Activated naive CD8-positive, alpha-beta T cell (primary cell): ENCODE results near the gene TMEM79.
"Not testable (repeated sequence)": the region's sequence is repeated elsewhere in the genome, so short reads cannot be mapped to it uniquely, and the experiment has no call there.

Experiments
- H3K27ac Mint-ChIP-seq: one replicate; pipeline ENCODE4 v1.8.0; 2021; ENCODE audit warnings: mixed read lengths
- H3K27me3 Mint-ChIP-seq: one replicate; pipeline ENCODE4 v1.8.0; 2021; ENCODE audit warnings: mixed read lengths
- H3K36me3 Mint-ChIP-seq: one replicate; pipeline ENCODE4 v1.8.0; 2021; ENCODE audit warnings: mixed read lengths
- H3K4me1 Mint-ChIP-seq: one replicate; pipeline ENCODE4 v1.8.0; 2021; ENCODE audit warnings: low read depth, mixed read lengths
- H3K4me3 Mint-ChIP-seq: one replicate; pipeline ENCODE4 v1.8.0; 2021; ENCODE audit warnings: mild to moderate bottlenecking, mixed read lengths
- H3K9me3 Mint-ChIP-seq: one replicate; pipeline ENCODE4 v1.8.0; 2021; ENCODE audit warnings: low read depth, mixed read lengths

Gene TMEM79

DNA sequence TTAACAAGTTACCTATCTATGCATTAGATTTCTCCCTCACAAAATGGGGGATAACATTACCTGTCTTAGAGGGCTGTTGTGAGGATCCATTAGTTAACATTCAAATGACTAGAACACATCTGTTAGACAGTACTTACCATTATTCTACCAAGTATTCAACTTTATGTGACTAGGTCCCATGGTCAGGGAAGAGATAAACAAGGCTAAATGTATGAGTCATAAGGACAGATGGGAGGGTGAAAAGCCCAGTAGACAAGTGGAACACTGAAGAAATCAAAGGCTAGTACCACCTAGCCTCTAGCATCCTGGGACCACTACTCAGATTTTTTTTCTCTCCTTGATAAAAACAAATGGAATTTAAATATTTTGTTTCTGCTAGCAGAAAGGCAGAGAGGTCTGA is 24.0 kb downstream of the TMEM79 start:
- Mint-ChIP-seq H3K9me3 (no peaks in the 10 kb centered on the region), H3K27ac (peak overlapping the region; percentile 2), H3K4me1 (no peaks in the 10 kb centered on the region), H3K36me3 (peaks cover 5% of the 10 kb centered on the region), H3K27me3 (no peaks in the 10 kb centered on the region), H3K4me3 (no peak overlapping the region)

DNA sequence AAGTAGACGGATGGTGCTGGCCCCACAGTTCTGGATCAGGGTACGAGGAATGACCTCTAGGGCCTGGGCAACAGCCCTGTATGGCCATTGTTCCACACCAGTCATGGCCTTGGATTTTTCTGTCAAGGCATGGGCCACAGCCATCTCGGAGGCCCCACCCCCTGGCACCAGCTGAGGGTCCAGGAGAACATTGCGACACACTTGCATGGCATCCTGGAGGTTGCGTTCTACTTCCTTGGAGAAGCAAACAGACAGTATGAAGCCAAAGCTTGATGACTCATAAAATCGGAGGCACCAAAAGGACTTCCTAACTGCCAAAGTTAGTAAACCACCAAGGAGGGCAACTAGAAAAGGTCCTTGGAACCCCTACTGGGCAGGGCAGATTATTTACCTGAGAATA is 26.8 kb downstream of the TMEM79 start:
- Mint-ChIP-seq H3K27ac (no peak overlapping the region), H3K4me1 (no peaks in the 10 kb centered on the region), H3K27me3 (no peaks in the 10 kb centered on the region), H3K4me3 (no peak overlapping the region), H3K9me3 (no peaks in the 10 kb centered on the region), H3K36me3 (peaks cover 5% of the 10 kb centered on the region)

DNA sequence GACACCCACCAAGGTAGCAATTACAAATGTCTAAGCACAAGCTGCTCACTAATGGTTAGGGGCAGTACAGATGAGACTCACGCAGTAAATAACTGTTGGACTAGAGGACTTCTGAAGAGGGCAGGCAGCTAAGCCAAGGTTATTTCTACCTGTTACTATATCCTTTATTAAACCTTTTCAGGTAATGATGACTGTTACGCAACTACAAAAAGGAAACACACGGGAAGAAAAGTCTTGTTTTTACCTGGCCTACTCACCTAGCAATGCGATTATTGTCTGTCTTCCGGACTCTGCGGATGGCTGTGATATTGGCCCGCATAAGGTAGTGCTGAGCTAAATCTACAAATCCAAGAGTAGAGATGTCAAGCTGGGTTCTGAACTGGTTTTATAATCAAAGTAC is 32.8 kb downstream of the TMEM79 start:
- no peaks in the 10 kb centered on the region for H3K27me3 Mint-ChIP-seq
- no peak overlapping the region for H3K27ac Mint-ChIP-seq
- H3K36me3 Mint-ChIP-seq: peaks cover 5% of the 10 kb centered on the region
- H3K9me3 Mint-ChIP-seq: no peaks in the 10 kb centered on the region
- H3K4me3 Mint-ChIP-seq: no peak overlapping the region
- H3K4me1 Mint-ChIP-seq: peaks cover 2% of the 10 kb centered on the region

DNA sequence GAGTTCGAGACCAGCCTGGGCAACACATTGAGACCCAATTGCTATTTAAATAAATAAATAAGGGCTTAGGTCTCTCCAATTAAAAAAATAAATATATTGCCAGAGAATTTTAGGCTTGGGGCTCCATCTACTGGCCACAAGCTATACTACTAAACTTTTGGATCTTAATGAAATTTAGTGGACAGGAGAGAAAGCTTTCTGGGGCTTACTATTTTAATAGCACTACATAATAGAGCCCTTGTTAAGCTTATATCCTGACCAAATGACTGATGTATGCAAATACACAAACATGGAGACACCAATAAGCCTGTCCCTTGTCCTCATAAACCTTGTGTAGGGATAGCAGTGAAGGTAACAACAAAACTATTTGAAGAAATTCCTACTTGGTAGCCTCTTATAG is 35.5 kb downstream of the TMEM79 start:
- Mint-ChIP-seq H3K4me1 (peaks cover 2% of the 10 kb centered on the region), H3K4me3 (no peak overlapping the region), H3K27me3 (no peaks in the 10 kb centered on the region), H3K36me3 (peaks cover 3% of the 10 kb centered on the region), H3K27ac (no peak overlapping the region), H3K9me3 (no peaks in the 10 kb centered on the region)

DNA sequence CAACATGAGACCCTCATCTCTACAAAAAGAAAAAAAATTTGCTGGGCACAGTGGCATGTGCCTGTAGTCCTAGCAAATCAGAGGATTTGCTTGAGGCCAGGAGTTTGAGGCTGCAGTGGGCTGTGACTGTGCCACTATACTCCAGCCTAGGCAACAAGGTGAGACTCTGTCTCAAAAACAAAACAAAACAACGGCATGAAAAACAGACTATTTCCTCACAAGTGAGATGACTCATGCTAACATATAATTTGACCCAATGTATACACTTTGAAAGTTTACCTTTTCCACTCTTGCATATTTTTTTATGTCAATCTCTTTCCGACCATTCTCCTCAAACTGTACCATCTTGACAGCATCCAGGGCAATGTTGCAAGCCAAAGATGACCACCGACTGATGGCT is 36.4 kb downstream of the TMEM79 start:
- Mint-ChIP-seq H3K9me3 (no peaks in the 10 kb centered on the region), H3K4me1 (peaks cover 2% of the 10 kb centered on the region), H3K27me3 (no peaks in the 10 kb centered on the region), H3K27ac (no peak overlapping the region), H3K36me3 (peaks cover 3% of the 10 kb centered on the region), H3K4me3 (no peak overlapping the region)

DNA sequence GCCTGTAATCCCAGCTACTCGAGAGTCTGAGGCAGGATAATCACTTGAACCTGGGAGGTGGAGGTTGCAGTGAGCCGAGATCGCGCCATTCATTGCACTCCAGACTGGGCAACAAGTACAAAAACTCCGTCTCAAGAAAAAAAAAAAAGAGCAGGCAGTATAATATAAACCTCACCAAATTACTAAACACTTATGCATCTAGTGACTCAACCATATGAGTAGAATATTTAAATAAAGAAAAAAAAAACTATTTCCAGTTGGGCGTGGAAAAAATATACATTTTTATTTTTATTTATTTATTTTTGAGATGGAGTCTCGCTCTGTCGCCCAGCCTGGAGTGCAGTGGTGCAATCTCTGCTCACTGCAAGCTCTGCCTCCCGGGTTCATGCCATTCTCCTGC is 39.1 kb downstream of the TMEM79 start:
- H3K4me3 Mint-ChIP-seq, H3K9me3 Mint-ChIP-seq, H3K4me1 Mint-ChIP-seq, H3K36me3 Mint-ChIP-seq, H3K27ac Mint-ChIP-seq, H3K27me3 Mint-ChIP-seq: not testable (repeated sequence)

DNA sequence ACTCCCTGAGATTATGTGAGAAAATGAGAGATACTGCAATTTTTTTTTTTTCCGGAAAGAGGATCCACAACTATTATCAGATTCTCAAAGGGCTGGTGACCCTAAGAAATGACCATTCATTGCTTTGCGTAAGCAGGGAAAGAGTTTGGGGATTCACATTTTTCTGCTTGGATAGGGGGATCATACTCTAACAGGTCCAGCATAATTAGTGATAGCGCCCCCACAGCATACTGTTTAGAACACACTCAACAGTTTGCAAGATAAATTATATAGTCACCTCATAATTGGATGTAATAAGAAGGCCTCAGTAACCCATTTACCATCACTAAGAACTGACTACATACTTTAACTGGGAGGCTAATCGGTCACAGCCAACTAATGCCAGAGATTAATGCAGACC is 52.1 kb downstream of the TMEM79 start:
- Mint-ChIP-seq H3K4me1 (peaks cover 27% of the 10 kb centered on the region), H3K36me3 (peaks cover 18% of the 10 kb centered on the region), H3K27ac (peak overlapping the region; percentile 99), H3K27me3 (no peaks in the 10 kb centered on the region), H3K9me3 (no peaks in the 10 kb centered on the region), H3K4me3 (peak overlapping the region; percentile 99)

DNA sequence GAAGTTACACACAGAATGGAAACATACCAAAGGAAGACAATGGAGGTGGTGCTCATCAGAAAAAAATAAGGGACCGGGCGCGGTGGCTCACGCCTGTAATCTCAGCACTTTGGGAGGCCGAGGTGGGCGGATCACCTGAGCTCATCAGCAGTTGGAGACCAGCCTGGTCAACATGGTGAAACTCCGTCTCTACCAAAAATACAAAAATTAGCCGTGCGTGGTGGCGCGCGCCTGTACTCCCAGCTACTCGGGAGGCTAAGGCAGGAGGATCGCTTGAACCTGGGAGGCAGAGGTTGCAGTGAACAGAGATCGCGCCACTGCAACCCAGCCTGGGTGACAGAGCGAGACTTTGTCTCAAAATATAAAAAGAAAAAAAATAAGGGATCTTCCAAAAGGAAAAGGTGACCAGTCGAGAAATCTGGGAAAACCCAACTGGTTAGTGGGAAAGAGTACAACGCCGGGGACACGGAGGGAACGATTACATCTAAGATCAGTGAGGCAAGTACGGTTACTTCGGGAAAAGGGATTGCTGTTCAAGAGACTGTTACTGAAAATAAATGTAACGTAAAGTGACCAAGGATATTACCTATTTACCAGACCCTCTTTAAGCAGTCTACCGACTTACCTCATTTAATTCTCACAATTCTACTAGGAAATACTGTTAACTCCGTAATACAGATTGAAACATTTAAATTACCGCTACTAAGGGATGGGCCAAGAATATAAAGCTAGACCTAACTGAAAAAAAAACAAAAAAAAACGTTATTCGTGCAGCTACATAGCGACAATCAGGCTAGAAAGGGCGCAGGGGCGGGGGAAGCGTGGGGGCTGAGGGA is 53.1 kb downstream of the TMEM79 start:
- Mint-ChIP-seq H3K27me3 (no peaks in the 10 kb centered on the region), H3K4me1 (peaks cover 27% of the 10 kb centered on the region), H3K36me3 (peaks cover 18% of the 10 kb centered on the region), H3K27ac (peak overlapping the region; percentile 99), H3K4me3 (peak overlapping the region; percentile 99), H3K9me3 (no peaks in the 10 kb centered on the region)

DNA sequence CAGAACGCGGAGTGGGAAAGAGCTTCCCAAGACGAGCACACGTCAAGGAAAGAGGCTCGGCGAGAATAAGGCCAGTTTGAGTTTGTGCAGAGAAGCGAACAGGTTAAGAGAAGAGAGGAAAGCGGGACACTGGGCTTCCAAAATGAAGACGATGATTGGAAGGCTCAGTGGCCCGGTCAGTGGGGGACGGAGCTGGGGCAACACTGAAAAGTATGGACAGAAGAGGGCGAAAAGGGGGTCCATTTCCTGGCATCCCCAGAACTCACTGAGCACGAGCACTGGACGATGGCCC is 53.7 kb downstream of the TMEM79 start:
- Mint-ChIP-seq H3K27ac (peak overlapping the region; percentile 99), H3K4me3 (peak overlapping the region; percentile 99), H3K27me3 (no peaks in the 10 kb centered on the region), H3K9me3 (no peaks in the 10 kb centered on the region), H3K36me3 (peaks cover 16% of the 10 kb centered on the region), H3K4me1 (peaks cover 27% of the 10 kb centered on the region)

DNA sequence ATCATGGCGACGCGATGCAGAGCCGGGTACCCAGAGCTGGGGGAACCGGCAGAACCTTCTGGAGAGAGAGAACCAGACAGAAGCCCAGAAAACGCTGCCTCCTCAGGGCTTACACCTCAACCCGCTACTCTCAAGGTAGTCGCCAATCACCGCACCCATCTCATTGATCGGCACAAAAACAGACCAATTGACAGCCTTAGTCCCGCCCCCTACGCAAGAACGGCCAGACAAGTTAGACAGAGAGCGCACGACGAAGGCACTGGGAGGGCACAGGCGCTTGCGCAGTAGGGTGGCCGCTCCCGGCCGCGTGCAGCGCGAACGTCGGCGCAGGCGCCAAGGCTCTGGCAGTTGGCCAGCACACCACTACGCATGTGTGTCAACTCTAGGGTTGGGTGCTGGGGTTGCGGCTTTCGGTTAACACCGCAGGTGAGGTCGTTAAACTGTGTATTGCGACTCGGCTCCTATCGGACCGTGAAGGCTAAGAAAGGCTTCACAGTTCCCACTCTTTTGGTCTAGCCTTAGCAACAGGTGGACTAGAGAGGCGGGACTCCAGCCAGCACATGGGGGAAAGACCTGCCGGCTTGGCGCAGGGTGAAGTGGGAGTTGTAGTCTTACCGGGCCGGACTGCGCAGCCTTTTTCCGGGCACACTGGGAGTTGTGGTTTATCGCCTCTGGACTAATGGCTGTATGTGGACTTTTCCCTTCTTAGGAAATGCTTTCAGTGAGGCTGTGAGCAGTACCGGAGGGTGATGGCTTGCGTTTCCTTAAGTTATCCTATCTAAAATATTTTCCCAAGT is 54.3 kb downstream of the TMEM79 start, which contains the start of the genes CCT3 and TSACC:
Gene CCT3 (minus strand): TSS at position 113 of the 797 bp plus-strand sequence. CDS start 108 bp downstream, at position 5.
Gene TSACC (plus strand): TSS at position 347 of the 797 bp plus-strand sequence. CDS start 1,232 bp downstream, outside the sequence.
- H3K9me3 Mint-ChIP-seq: no peaks in the 10 kb centered on the region
- peak within 1 kb of the TSS; percentile 99 for H3K27ac Mint-ChIP-seq
- peak within 1 kb of the TSS; percentile 99 for H3K4me3 Mint-ChIP-seq
- no peaks in the 10 kb centered on the region for H3K27me3 Mint-ChIP-seq
- H3K36me3 Mint-ChIP-seq: peaks cover 16% of the 10 kb centered on the region
- peaks cover 27% of the 10 kb centered on the region for H3K4me1 Mint-ChIP-seq
